ENCODE data around the gene PLCB1. TPM values are rescaled to one million over a fixed set of nuclear protein-coding genes. Genes with fewer than 3 reads are reported as not detected.
A peak's percentile ranks its signal among the peaks of the same experiment; 100 is the strongest.

Gene PLCB1
- total RNA-seq, 4 donors from 2014 or later, result 7.2 to 28.1 (median 9.6) TPM

- H3K4me3 ChIP-seq, result no peak overlapping the region
- no peak overlapping the region for H3K27ac ChIP-seq
- H3K36me3 ChIP-seq, result no peaks in the 10 kb centered on the region
- no peaks in the 10 kb centered on the region for H3K9me3 ChIP-seq
- no peaks in the 10 kb centered on the region for H3K27me3 ChIP-seq
- TF ChIP-seq, protein P1, sequence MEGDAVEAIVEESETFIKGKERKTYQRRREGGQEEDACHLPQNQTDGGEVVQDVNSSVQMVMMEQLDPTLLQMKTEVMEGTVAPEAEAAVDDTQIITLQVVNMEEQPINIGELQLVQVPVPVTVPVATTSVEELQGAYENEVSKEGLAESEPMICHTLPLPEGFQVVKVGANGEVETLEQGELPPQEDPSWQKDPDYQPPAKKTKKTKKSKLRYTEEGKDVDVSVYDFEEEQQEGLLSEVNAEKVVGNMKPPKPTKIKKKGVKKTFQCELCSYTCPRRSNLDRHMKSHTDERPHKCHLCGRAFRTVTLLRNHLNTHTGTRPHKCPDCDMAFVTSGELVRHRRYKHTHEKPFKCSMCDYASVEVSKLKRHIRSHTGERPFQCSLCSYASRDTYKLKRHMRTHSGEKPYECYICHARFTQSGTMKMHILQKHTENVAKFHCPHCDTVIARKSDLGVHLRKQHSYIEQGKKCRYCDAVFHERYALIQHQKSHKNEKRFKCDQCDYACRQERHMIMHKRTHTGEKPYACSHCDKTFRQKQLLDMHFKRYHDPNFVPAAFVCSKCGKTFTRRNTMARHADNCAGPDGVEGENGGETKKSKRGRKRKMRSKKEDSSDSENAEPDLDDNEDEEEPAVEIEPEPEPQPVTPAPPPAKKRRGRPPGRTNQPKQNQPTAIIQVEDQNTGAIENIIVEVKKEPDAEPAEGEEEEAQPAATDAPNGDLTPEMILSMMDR (IDR thresholded peaks at IDR 0.05), result no peak
- TF ChIP-seq POLR2A (IDR thresholded peaks at IDR 0.05), result no peak
- no peak for DNase-seq
- H3K4me1 ChIP-seq, result no peaks in the 10 kb centered on the region
Measured at GRCh38 chr20:8714206-8714605, 582.1 kb downstream of the PLCB1 start.

- Histone ChIP-seq H3K27ac (no peak overlapping the region), H3K36me3 (no peaks in the 10 kb centered on the region), H3K4me1 (no peaks in the 10 kb centered on the region), H3K9me3 (no peaks in the 10 kb centered on the region), H3K4me3 (no peak overlapping the region), H3K27me3 (no peaks in the 10 kb centered on the region)
- no peak for TF ChIP-seq POLR2A (IDR thresholded peaks at IDR 0.05)
- TF ChIP-seq, protein P1 (IDR thresholded peaks at IDR 0.05), result no peak
- DNase-seq, result no peak
Measured at GRCh38 chr20:8718279-8718678, 586.2 kb downstream of the PLCB1 start.

- no peak for DNase-seq
- no peak for TF ChIP-seq POLR2A (IDR thresholded peaks at IDR 0.05)
- TF ChIP-seq, protein P1 (IDR thresholded peaks at IDR 0.05), result no peak
- H3K4me1 ChIP-seq, result no peaks in the 10 kb centered on the region
- no peaks in the 10 kb centered on the region for H3K27me3 ChIP-seq
- no peak overlapping the region for H3K4me3 ChIP-seq
- H3K9me3 ChIP-seq, result no peaks in the 10 kb centered on the region
- H3K36me3 ChIP-seq, result no peaks in the 10 kb centered on the region
- no peak overlapping the region for H3K27ac ChIP-seq
Measured at GRCh38 chr20:8720089-8720488, 588.0 kb downstream of the PLCB1 start.

DNA sequence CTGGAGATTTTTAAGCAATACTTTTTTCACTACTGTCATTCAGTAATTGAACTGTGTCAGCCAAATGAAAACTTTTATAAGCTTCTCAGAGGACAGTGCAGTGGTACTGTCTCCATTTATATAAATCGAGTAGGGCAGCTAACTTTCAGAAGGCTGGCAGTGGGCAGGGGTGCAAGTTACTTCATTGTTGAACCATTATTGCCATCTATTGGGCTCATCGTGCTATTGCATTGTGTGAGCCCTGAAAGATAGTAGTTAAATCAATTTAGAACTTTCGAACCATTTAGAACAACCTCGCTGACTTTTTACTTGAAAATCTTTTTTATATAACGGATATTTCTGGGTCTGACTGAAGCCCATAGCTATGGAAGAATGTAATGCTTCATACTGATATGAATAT lies 589.0 kb downstream of the PLCB1 start:
- peak in 1 of 3 donors; percentile 65 for DNase-seq
- Histone ChIP-seq H3K4me1 (no peaks in the 10 kb centered on the region), H3K27me3 (no peaks in the 10 kb centered on the region), H3K4me3 (no peak overlapping the region), H3K9me3 (no peaks in the 10 kb centered on the region), H3K27ac (no peak overlapping the region), H3K36me3 (no peaks in the 10 kb centered on the region)
- no peak for TF ChIP-seq POLR2A (IDR thresholded peaks at IDR 0.05)
- TF ChIP-seq, protein P1 (IDR thresholded peaks at IDR 0.05), result peak in 5 of 6 experiments; percentile 30 to 66 (median 63)

DNA sequence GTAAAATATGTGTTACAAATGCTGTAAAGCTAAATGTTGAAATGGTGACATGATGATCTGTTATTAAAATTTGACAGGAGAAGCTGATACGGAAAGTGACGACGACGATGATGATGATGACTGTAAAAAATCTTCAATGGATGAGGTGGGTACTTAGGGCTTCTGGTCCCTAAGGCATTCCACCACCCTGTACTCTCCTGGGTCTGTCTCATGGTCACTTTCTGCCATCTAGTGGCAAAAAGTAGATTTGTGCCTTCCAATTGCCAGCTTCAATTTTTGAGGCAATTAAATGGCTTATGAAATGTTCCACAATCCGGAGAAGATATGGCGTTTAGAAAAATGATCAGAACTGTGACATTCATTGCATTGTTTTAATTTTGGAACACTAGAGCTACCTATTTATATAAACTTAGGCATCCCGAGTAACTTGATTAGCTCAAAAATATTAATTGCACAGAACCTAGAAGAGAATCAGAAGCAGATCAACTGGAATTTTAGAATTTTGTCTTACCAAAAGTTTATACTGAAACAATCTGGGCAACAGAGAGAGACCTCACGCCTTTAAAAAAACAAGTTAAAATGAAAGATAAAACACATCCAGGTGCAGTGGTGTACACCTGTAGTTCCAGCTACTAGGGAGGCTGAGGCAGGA lies 590.3 kb downstream of the PLCB1 start:
- Histone ChIP-seq H3K27me3 (no peaks in the 10 kb centered on the region), H3K36me3 (no peaks in the 10 kb centered on the region), H3K4me3 (no peak overlapping the region), H3K4me1 (no peaks in the 10 kb centered on the region), H3K9me3 (no peaks in the 10 kb centered on the region), H3K27ac (no peak overlapping the region)
- TF ChIP-seq, protein P1 (IDR thresholded peaks at IDR 0.05), result peak in 5 of 6 experiments; percentile 61 to 81 (median 77)
- no peak for TF ChIP-seq POLR2A (IDR thresholded peaks at IDR 0.05)
- peak in 1 of 3 donors; percentile 57 for DNase-seq

All from Peyer's patch (tissue), 4 donors.